ENCODE results near the gene PALM3. TPM values are rescaled to one million over a fixed set of nuclear protein-coding genes. Genes with fewer than 3 reads are reported as not detected.
A peak's percentile ranks its signal among the peaks of the same experiment; 100 is the strongest.

Gene PALM3
- total RNA-seq, 2 experiments from 2014 or later, result not detected

GRCh38 chr19:14085309-14085995 is 23.6 kb upstream of the PALM3 start, which contains the start of gene C19orf67:
C19orf67 (minus strand) TSS chr19:14085783; CDS start chr19:14085627, 156 bp downstream.
- ChIA-PET POLR2A (interaction anchor here (1.2 kb wide), 1 partner anchor 12 kb away, joined by 3 read pairs; no protein-coding TSS in a partner anchor), CTCF (no interaction called here)
- peaks cover 13% of the 10 kb centered on the region for H3K36me3 Mint-ChIP-seq (ENCODE audit: low read depth)
- no peak within 1 kb of the TSS for H3K27ac Mint-ChIP-seq
- DNase-seq, result no peak
- H3K27me3 Mint-ChIP-seq, result no peaks in the 10 kb centered on the region
- H3K4me3 Mint-ChIP-seq, result no peak within 1 kb of the TSS
- H3K4me1 Mint-ChIP-seq, result peaks cover 26% of the 10 kb centered on the region
- H3K9me3 Mint-ChIP-seq, result no peaks in the 10 kb centered on the region

GRCh38 chr19:14082675-14082960 is 20.7 kb upstream of the PALM3 start:
- no peak for DNase-seq
- Mint-ChIP-seq H3K27ac (no peak overlapping the region), H3K9me3 (no peaks in the 10 kb centered on the region), H3K27me3 (no peaks in the 10 kb centered on the region), H3K4me3 (peak overlapping the region; percentile 95), H3K4me1 (peaks cover 20% of the 10 kb centered on the region), H3K36me3 (ENCODE audit: low read depth) (no peaks in the 10 kb centered on the region)
- POLR2A ChIA-PET, result interaction anchor here (2.8 kb wide), 1 partner anchor 54 kb away, joined by 17 read pairs; the partner anchor contains the start of gene ASF1B
- CTCF ChIA-PET, result interaction anchor here (0.7 to 1.4 kb wide), 4 partner anchors 9 to 299 kb away, joined by 3 to 4 read pairs (median 4); partner anchors contain the start of gene ASF1B

GRCh38 chr19:14081797-14082674 is 20.2 kb upstream of the PALM3 start:
- no peaks in the 10 kb centered on the region for H3K9me3 Mint-ChIP-seq
- ChIA-PET POLR2A (interaction anchor here (0.7 to 3.0 kb wide), 9 partner anchors 9 to 436 kb away, joined by 3 to 18 read pairs (median 5); partner anchors contain the start of genes ASF1B and PRKACA), CTCF (interaction anchor here (0.5 to 1.5 kb wide), 9 partner anchors 8 to 299 kb away, joined by 3 to 6 read pairs (median 4); partner anchors contain the start of genes ASF1B and MISP3)
- no peaks in the 10 kb centered on the region for H3K27me3 Mint-ChIP-seq
- H3K36me3 Mint-ChIP-seq (ENCODE audit: low read depth), result no peaks in the 10 kb centered on the region
- peak overlapping the region; percentile 91 for H3K27ac Mint-ChIP-seq
- DNase-seq, result peak; percentile 37
- H3K4me3 Mint-ChIP-seq, result peak overlapping the region; percentile 95
- H3K4me1 Mint-ChIP-seq, result peaks cover 20% of the 10 kb centered on the region

GRCh38 chr19:14080887-14081796 is 19.3 kb upstream of the PALM3 start:
- Mint-ChIP-seq H3K4me1 (peaks cover 20% of the 10 kb centered on the region), H3K27ac (peak overlapping the region; percentile 91), H3K36me3 (ENCODE audit: low read depth) (no peaks in the 10 kb centered on the region), H3K9me3 (no peaks in the 10 kb centered on the region), H3K4me3 (peak overlapping the region; percentile 95), H3K27me3 (no peaks in the 10 kb centered on the region)
- ChIA-PET CTCF (interaction anchor here (0.7 to 1.5 kb wide), 6 partner anchors 8 to 199 kb away, joined by 3 to 6 read pairs (median 3); partner anchors contain the start of genes ASF1B and MISP3), POLR2A (interaction anchor here (0.7 to 3.0 kb wide), 13 partner anchors 10 to 436 kb away, joined by 3 to 18 read pairs (median 4); partner anchors contain the start of genes ASF1B and PRKACA)
- DNase-seq, result peak; percentile 99

GRCh38 chr19:14078411-14078810 is 16.5 kb upstream of the PALM3 start:
- Mint-ChIP-seq H3K27me3 (no peaks in the 10 kb centered on the region), H3K9me3 (no peaks in the 10 kb centered on the region), H3K4me3 (no peak overlapping the region), H3K36me3 (ENCODE audit: low read depth) (no peaks in the 10 kb centered on the region), H3K4me1 (peaks cover 38% of the 10 kb centered on the region), H3K27ac (no peak overlapping the region)
- no peak for DNase-seq
- CTCF ChIA-PET, result interaction anchor here (0.6 to 2.7 kb wide), 8 partner anchors 19 to 641 kb away, joined by 3 to 8 read pairs (median 6); partner anchors contain the start of genes ASF1B, BRME1, CC2D1A and DCAF15
- POLR2A ChIA-PET, result interaction anchor here (1.0 to 1.5 kb wide), 3 partner anchors 40 to 75 kb away, joined by 3 to 10 read pairs (median 3); partner anchors contain the start of gene ASF1B

- ChIA-PET CTCF (interaction anchor here (0.6 to 6.6 kb wide), 14 partner anchors 8 to 198 kb away, joined by 3 to 86 read pairs (median 4); partner anchors contain the start of genes ASF1B, IL27RA and NANOS3), POLR2A (interaction anchor here (0.9 to 3.0 kb wide), 6 partner anchors 10 to 237 kb away, joined by 3 to 12 read pairs (median 4); partner anchors contain the start of gene ASF1B)
- peaks cover 2% of the 10 kb centered on the region for H3K27me3 Mint-ChIP-seq
- H3K27ac Mint-ChIP-seq, result peak overlapping the region; percentile 73
- H3K36me3 Mint-ChIP-seq (ENCODE audit: low read depth), result no peaks in the 10 kb centered on the region
- peak; percentile 31 for DNase-seq
- no peaks in the 10 kb centered on the region for H3K9me3 Mint-ChIP-seq
- peak overlapping the region; percentile 81 for H3K4me3 Mint-ChIP-seq
- peaks cover 26% of the 10 kb centered on the region for H3K4me1 Mint-ChIP-seq
Observed at GRCh38 chr19:14073925-14074838, 12.3 kb upstream of the PALM3 start.

GRCh38 chr19:14073261-14073924 is 11.5 kb upstream of the PALM3 start:
- CTCF ChIA-PET, result interaction anchor here (0.6 to 6.6 kb wide), 18 partner anchors 8 to 298 kb away, joined by 3 to 86 read pairs (median 4); partner anchors contain the start of genes ASF1B, IL27RA and NANOS3
- H3K4me3 Mint-ChIP-seq, result peak overlapping the region; percentile 81

GRCh38 chr19:14072535-14073260 is 10.8 kb upstream of the PALM3 start, which contains the start of gene MISP3:
MISP3 (plus strand) TSS chr19:14072786; CDS start chr19:14073310, 524 bp downstream.
- peaks cover 26% of the 10 kb centered on the region for H3K4me1 Mint-ChIP-seq
- peak within 1 kb of the TSS; percentile 81 for H3K4me3 Mint-ChIP-seq
- POLR2A ChIA-PET, result interaction anchor here (0.8 to 3.4 kb wide), 6 partner anchors 13 to 193 kb away, joined by 3 to 16 read pairs (median 6); partner anchors contain the start of genes ASF1B, DCAF15 and IL27RA
- no peaks in the 10 kb centered on the region for H3K9me3 Mint-ChIP-seq
- no peaks in the 10 kb centered on the region for H3K36me3 Mint-ChIP-seq (ENCODE audit: low read depth)
- DNase-seq, result peak; percentile 52
- peak within 1 kb of the TSS; percentile 73 for H3K27ac Mint-ChIP-seq
- CTCF ChIA-PET, result interaction anchor here (0.6 to 6.6 kb wide), 19 partner anchors 9 to 345 kb away, joined by 3 to 86 read pairs (median 4); partner anchors contain the start of genes ASF1B, BRME1, IL27RA and RFX1
- peaks cover 2% of the 10 kb centered on the region for H3K27me3 Mint-ChIP-seq

More at GRCh38 chr19:14073261-14073924, 11.5 kb upstream of the PALM3 start:
- H3K27me3 Mint-ChIP-seq, result peaks cover 2% of the 10 kb centered on the region
- H3K4me1 Mint-ChIP-seq, result peaks cover 26% of the 10 kb centered on the region
- peak; percentile 78 for DNase-seq
- POLR2A ChIA-PET, result interaction anchor here (0.9 to 3.4 kb wide), 9 partner anchors 11 to 237 kb away, joined by 3 to 16 read pairs (median 4); partner anchors contain the start of genes ASF1B, DCAF15 and IL27RA
- H3K36me3 Mint-ChIP-seq (ENCODE audit: low read depth), result no peaks in the 10 kb centered on the region
- no peaks in the 10 kb centered on the region for H3K9me3 Mint-ChIP-seq
- H3K27ac Mint-ChIP-seq, result peak overlapping the region; percentile 73

GRCh38 chr19:14070268-14071050 is 8.6 kb upstream of the PALM3 start:
- Mint-ChIP-seq H3K27ac (no peak overlapping the region), H3K27me3 (peaks cover 8% of the 10 kb centered on the region), H3K4me3 (no peak overlapping the region), H3K9me3 (no peaks in the 10 kb centered on the region), H3K4me1 (peaks cover 24% of the 10 kb centered on the region), H3K36me3 (ENCODE audit: low read depth) (no peaks in the 10 kb centered on the region)
- DNase-seq, result no peak
- ChIA-PET POLR2A (interaction anchor here (3.4 kb wide), 1 partner anchor 66 kb away, joined by 16 read pairs; the partner anchor contains the start of gene ASF1B), CTCF (interaction anchor here (0.5 to 6.6 kb wide), 10 partner anchors 12 to 660 kb away, joined by 3 to 86 read pairs (median 4); partner anchors contain the start of genes ASF1B and IL27RA)
